K562 (cell line): ENCODE results near the gene AGA. TPM values are rescaled to one million over a fixed set of nuclear protein-coding genes. Genes with fewer than 3 reads are reported as not detected.

Experiments
- ATAC-seq: fragments of 200-7000 bp; cut with Tn5 transposase; 3 replicates; pipeline ENCODE4 v1.9.1; 2020; ENCODE audit warnings: moderate library complexity
- BruUV-seq: library from RNA; stranded (reverse); fragments of 400-500 nt; replicated peaks from 2 replicates; lab custom pipeline; 2021; lab: Mats Ljungman, UMichigan
- CTCF ChIA-PET: fragments of 300-600 bp; formaldehyde crosslinking; extraction: SDS; loops from one replicate; lab custom pipeline; 2021; ENCODE audit warnings: low intra/inter-chr PET ratio; lab: Yijun Ruan, JAX
- POLR2A ChIA-PET: fragments of 300-600, 350-650 bp; sonication (Branson Sonifier 250); formaldehyde crosslinking; extraction: SDS; loops from one replicate; lab custom pipeline; 2021; ENCODE audit warnings: antibody characterized with exemption, inconsistent platforms; lab: Yijun Ruan, JAX
- DNase-seq, 4 experiments: peaks; one replicate each; pipeline versions ENCODE4 v3.0.0 to v3.0.0-alpha.2; 2011 to 2018; ENCODE audit warnings: low spot score in 3 of 4, mixed read lengths in 3 of 4; ENCODE audit errors: extremely low read depth in 1 of 4
- FAIRE-seq: peaks from 2 replicates; lab custom pipeline; 2011; peaks lifted over from hg19 to GRCh38; lab: Jason Lieb, UNC
- H2AFZ ChIP-seq: 2 replicates; pipeline ENCODE4 v1.6.0; 2011; ENCODE audit warnings: low read depth, low read length, control low read depth, inconsistent platforms
- H3K27ac ChIP-seq: fragments of 200-600 bp; 3 replicates; pipeline ENCODE4 v1.8.0; 2011; ENCODE audit warnings: low read depth, mild to moderate bottlenecking, control low read depth, inconsistent platforms, low read length, moderate library complexity, mixed read lengths; ENCODE audit errors: extremely low read depth
- H3K27me3 ChIP-seq, 2 experiments: fragments of 300-600 bp in 1 of 2; 2 replicates in 1 of 2; 3 replicates in 1 of 2; pipeline versions ENCODE4 v1.6.0 to v1.8.0; 2011; ENCODE audit warnings: inconsistent platforms in 2 of 2, low read length in 2 of 2, mild to moderate bottlenecking in 1 of 2, mixed read lengths in 1 of 2, moderate library complexity in 1 of 2; ENCODE audit not compliant: control insufficient read depth in 2 of 2, insufficient read depth in 2 of 2
- H3K36me3 ChIP-seq: fragments of 300-600 bp; 3 replicates; pipeline ENCODE4 v1.8.0; 2011; ENCODE audit warnings: mild to moderate bottlenecking, low read length, inconsistent platforms; ENCODE audit not compliant: control insufficient read depth, insufficient read depth
- H3K4me1 ChIP-seq, 2 experiments: fragments of 200-600 bp in 1 of 2; replicated peaks in 1 of 2; 2 replicates in 1 of 2; 3 replicates in 1 of 2; pipeline versions ENCODE4 v1.5.1 to v1.8.0; 2011; ENCODE audit warnings: inconsistent platforms in 2 of 2, low read length in 2 of 2, mild to moderate bottlenecking in 1 of 2, mixed read lengths in 1 of 2, moderate library complexity in 1 of 2; ENCODE audit not compliant: control insufficient read depth in 2 of 2, insufficient read depth in 2 of 2
- H3K4me2 ChIP-seq: 2 replicates; pipeline ENCODE4 v1.6.1; 2011; ENCODE audit warnings: low read length, control low read depth, inconsistent platforms, mixed read lengths; ENCODE audit not compliant: insufficient read depth
- H3K4me3 ChIP-seq: fragments of 200-600 bp; sonication (generic), shearing (Covaris generic); 2 replicates; pipeline ENCODE4 v1.5.1; 2016; ENCODE audit warnings: control low read depth, inconsistent platforms
- H3K79me2 ChIP-seq: fragments of 200-600 bp; 3 replicates; pipeline ENCODE4 v1.8.0; 2011; ENCODE audit warnings: low read length, inconsistent platforms; ENCODE audit not compliant: control insufficient read depth, insufficient read depth
- H3K9ac ChIP-seq, 2 experiments: 2 replicates each; pipeline versions ENCODE4 v1.6.0 to v1.6.1; 2011; ENCODE audit warnings: low read depth in 2 of 2, low read length in 2 of 2, control low read depth in 1 of 2, inconsistent platforms in 1 of 2, mild to moderate bottlenecking in 1 of 2, mixed read lengths in 1 of 2; ENCODE audit not compliant: insufficient read depth in 1 of 2
- H3K9me1 ChIP-seq: one replicate; pipeline ENCODE4 v1.6.0; 2011; ENCODE audit warnings: inconsistent platforms, mild to moderate bottlenecking, low read length, moderate library complexity; ENCODE audit not compliant: control insufficient read depth, insufficient read depth
- H3K9me3 ChIP-seq: replicated peaks from 2 replicates; pipeline ENCODE4 v1.5.1; 2011; ENCODE audit warnings: low read depth, low read length, inconsistent platforms; ENCODE audit not compliant: control insufficient read depth, insufficient read depth
- H4K20me1 ChIP-seq: replicated peaks from 2 replicates; pipeline ENCODE4 v1.6.1; 2011; ENCODE audit warnings: low read length, inconsistent platforms, mixed read lengths; ENCODE audit not compliant: control insufficient read depth, insufficient read depth
- BCOR ChIP-seq: fragments of 450-650 bp; IDR thresholded peaks from 2 replicates; pipeline ENCODE4 v1.6.1; 2016
- BHLHE40 ChIP-seq: IDR thresholded peaks from 2 replicates; pipeline ENCODE4 v1.6.1; 2011; ENCODE audit warnings: low read length, improper control_type of control experiment
- CC2D1A ChIP-seq: fragments of 450-650 bp; IDR thresholded peaks from 2 replicates; pipeline ENCODE4 v1.6.1; 2017; ENCODE audit warnings: mild to moderate bottlenecking
- EP400 ChIP-seq: fragments of 450-650 bp; IDR thresholded peaks from 2 replicates; pipeline ENCODE4 v1.6.1; 2017; ENCODE audit warnings: antibody characterized with exemption, mild to moderate bottlenecking, moderate library complexity
- ETS2 ChIP-seq: IDR thresholded peaks from 2 replicates; pipeline ENCODE4 v1.6.1; 2016; ENCODE audit warnings: borderline replicate concordance, missing genetic modification characterization, mild to moderate bottlenecking, moderate library complexity, missing compliant biosample characterization; ENCODE audit not compliant: poor library complexity, severe bottlenecking
- FOXO4 ChIP-seq: fragments of 450-650 bp; formaldehyde crosslinking; IDR thresholded peaks from 2 replicates; pipeline ENCODE4 v1.4.0; 2020; ENCODE audit warnings: mild to moderate bottlenecking, moderate library complexity
- KAT8 ChIP-seq: fragments of 450-650 bp; IDR thresholded peaks from 2 replicates; pipeline ENCODE4 v1.6.1; 2016; ENCODE audit warnings: low read depth, mild to moderate bottlenecking
- PHF20 ChIP-seq: fragments of 450-650 bp; IDR thresholded peaks from 2 replicates; pipeline ENCODE4 v1.6.1; 2018; ENCODE audit not compliant: partially characterized antibody
- POLR2G ChIP-seq: fragments of 200-400 bp; formaldehyde crosslinking; IDR thresholded peaks from 2 replicates; pipeline ENCODE4 v1.6.1; 2017; ENCODE audit warnings: low read depth, mild to moderate bottlenecking, antibody characterized with exemption, low read length, moderate library complexity
- SMARCC2 ChIP-seq: fragments of 450-650 bp; IDR thresholded peaks from 2 replicates; pipeline ENCODE4 v1.6.1; 2017; ENCODE audit warnings: antibody characterized with exemption, moderate library complexity, mild to moderate bottlenecking, low read depth
- SRSF7 ChIP-seq: fragments of 200-400 bp; formaldehyde crosslinking; optimal IDR thresholded peaks from 2 replicates; pipeline ENCODE3; 2017; ENCODE audit warnings: mild to moderate bottlenecking, low read depth, low read length
- TCF15 ChIP-seq: fragments of 250-450 bp; sonication (Bioruptor Pico); IDR thresholded peaks from 2 replicates; pipeline ENCODE4 v1.8.0; 2022; ENCODE audit warnings: moderate library complexity, mild to moderate bottlenecking, inconsistent platforms
- ZNF274 ChIP-seq: IDR thresholded peaks from 2 replicates; pipeline ENCODE4 v1.6.1; 2011; ENCODE audit warnings: low read depth, mild to moderate bottlenecking, low read length, moderate library complexity, borderline replicate concordance
- ZNF282 ChIP-seq: sonication (generic); formaldehyde crosslinking; IDR thresholded peaks from 2 replicates; pipeline ENCODE4 v1.8.1; 2023; ENCODE audit warnings: missing genetic modification reagents
- ZNF41 ChIP-seq: fragments of 250-450 bp; sonication (Bioruptor Pico); conservative IDR thresholded peaks from 2 replicates; pipeline ENCODE4 v1.4.0; 2020; ENCODE audit warnings: mild to moderate bottlenecking
- ZNF778 ChIP-seq: fragments of 450-650 bp; formaldehyde crosslinking; IDR thresholded peaks from 2 replicates; pipeline ENCODE4 v1.4.0; 2020; ENCODE audit warnings: mild to moderate bottlenecking, moderate library complexity
- ZZZ3 ChIP-seq: fragments of 450-650 bp; IDR thresholded peaks from 2 replicates; pipeline ENCODE4 v1.6.1; 2016; ENCODE audit warnings: antibody characterized with exemption, mild to moderate bottlenecking, moderate library complexity
- WGBS: fragments of 100-300 bp; shearing (Covaris generic); methylation state at CpG from one replicate; pipeline ENCODE4 v1.1.6; 2016; ENCODE audit warnings: low coverage, mixed read lengths; ENCODE audit not compliant: insufficient coverage; ENCODE audit errors: missing lambda C conversion rate; 5-methylcytosine and 5-hydroxymethylcytosine counted together
- in situ Hi-C: fragments of 300-500 bp; cut with MboI; formaldehyde crosslinking; loops from 4 replicates; pipeline ENCODE4 v1.15.0; 2018; ENCODE audit warnings: inconsistent platforms, mixed read lengths
- intact Hi-C: fragments of 100-400 bp; cut with micrococcal nuclease; formaldehyde crosslinking; loops from 2 replicates; pipeline ENCODE4 v1.14.2; 2022
- polyA plus RNA-seq, 8 experiments: library from polyadenylated mRNA; depleted of rRNA in 4 of 8; stranded (reverse) in 5 of 8; unstranded in 3 of 8; fragments of >200 nt; fragmentation: Nextera tagmentation in 2 of 8; fragmentation: Illumina TruSeq in 1 of 8; extraction: Ambion mirVana in 2 of 8; extraction: Trizol in 1 of 8; gene quantifications; 2 replicates each; pipeline versions ENCODE4 v1.2.1 to v1.2.3, GENCODE V29; 2011 to 2014; ENCODE audit warnings: inconsistent platforms in 1 of 8, missing spikeins in 1 of 8
- total RNA-seq, 7 experiments: library from RNA; depleted of rRNA in 6 of 7; stranded (reverse); fragments of >200 nt in 6 of 7; fragmentation: Illumina TruSeq in 2 of 7; extraction: Trizol in 2 of 7; gene quantifications; 2 replicates each; pipeline versions ENCODE4 v1.2.1 to v1.2.3, GENCODE V29; 2011 to 2021; ENCODE audit warnings: low replicate concordance in 1 of 7
- TF ChIP-seq, protein P1 (sequence below): fragments of 250-450 bp; sonication (Bioruptor Pico); IDR thresholded peaks from 2 replicates; pipeline ENCODE4 v1.4.0; 2020; ENCODE audit warnings: mild to moderate bottlenecking
- TF ChIP-seq, protein P2 (sequence below): sonication (generic); formaldehyde crosslinking; IDR thresholded peaks from 2 replicates; pipeline ENCODE4 v1.8.0; 2022; ENCODE audit warnings: missing genetic modification reagents, mild to moderate bottlenecking, moderate library complexity, borderline replicate concordance

AGA gene
- total and polyA plus RNA-seq, 9 of the 15 experiments (the other 6 are each of a cell fraction or from before 2014, with no cell fraction given), result 8.5 to 25.0 (median 12.6) TPM

- Histone ChIP-seq H3K9ac (no peak overlapping the region), H3K4me1 (no peaks in the 10 kb centered on the region; a peak in 1 of 5 replicates), H3K9me1 (no peaks in the 10 kb centered on the region), H3K9me3 (no peaks in the 10 kb centered on the region), H4K20me1 (no peaks in the 10 kb centered on the region), H3K79me2 (no peaks in the 10 kb centered on the region), H3K4me2 (no peak overlapping the region), H2AFZ (no peak overlapping the region), H3K36me3 (no peaks in the 10 kb centered on the region), H3K27ac (no peak overlapping the region), H3K4me3 (no peak overlapping the region), H3K27me3 (no peaks in the 10 kb centered on the region)
- BruUV-seq, result no TSS peak
- TF ChIP-seq ZZZ3 (no peak), ZNF778 (CRISPR knock-in tag) (no peak), FOXO4 (CRISPR knock-in tag) (no peak), ETS2 (tag) (no peak), EP400 (no peak), ZNF41 (CRISPR knock-in tag) (no peak), ZNF282 (CRISPR knock-in tag) (no peak), POLR2G (no peak), KAT8 (no peak), BCOR (no peak), BHLHE40 (no peak), ZNF274 (no peak), CC2D1A (no peak), TCF15 (CRISPR knock-in tag) (no peak), SMARCC2 (no peak), PHF20 (no peak), SRSF7 (no peak)
- TF ChIP-seq, protein P1, sequence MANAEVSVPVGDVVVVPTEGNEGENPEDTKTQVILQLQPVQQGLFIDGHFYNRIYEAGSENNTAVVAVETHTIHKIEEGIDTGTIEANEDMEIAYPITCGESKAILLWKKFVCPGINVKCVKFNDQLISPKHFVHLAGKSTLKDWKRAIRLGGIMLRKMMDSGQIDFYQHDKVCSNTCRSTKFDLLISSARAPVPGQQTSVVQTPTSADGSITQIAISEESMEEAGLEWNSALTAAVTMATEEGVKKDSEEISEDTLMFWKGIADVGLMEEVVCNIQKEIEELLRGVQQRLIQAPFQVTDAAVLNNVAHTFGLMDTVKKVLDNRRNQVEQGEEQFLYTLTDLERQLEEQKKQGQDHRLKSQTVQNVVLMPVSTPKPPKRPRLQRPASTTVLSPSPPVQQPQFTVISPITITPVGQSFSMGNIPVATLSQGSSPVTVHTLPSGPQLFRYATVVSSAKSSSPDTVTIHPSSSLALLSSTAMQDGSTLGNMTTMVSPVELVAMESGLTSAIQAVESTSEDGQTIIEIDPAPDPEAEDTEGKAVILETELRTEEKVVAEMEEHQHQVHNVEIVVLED (CRISPR knock-in tag), result no peak
- TF ChIP-seq, protein P2, sequence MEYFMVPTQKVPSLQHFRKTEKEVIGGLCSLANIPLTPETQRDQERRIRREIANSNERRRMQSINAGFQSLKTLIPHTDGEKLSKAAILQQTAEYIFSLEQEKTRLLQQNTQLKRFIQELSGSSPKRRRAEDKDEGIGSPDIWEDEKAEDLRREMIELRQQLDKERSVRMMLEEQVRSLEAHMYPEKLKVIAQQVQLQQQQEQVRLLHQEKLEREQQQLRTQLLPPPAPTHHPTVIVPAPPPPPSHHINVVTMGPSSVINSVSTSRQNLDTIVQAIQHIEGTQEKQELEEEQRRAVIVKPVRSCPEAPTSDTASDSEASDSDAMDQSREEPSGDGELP, result no peak
- DNase-seq (no peak), ATAC-seq (no peak), FAIRE-seq (no peak)
- intact Hi-C loops, result no loop called here
- 5% methylated on average over 5 of the region's 5 CpGs for whole genome bisulfite sequencing
- in situ Hi-C loops, result no loop called here
- CTCF ChIA-PET, result no interaction called here
- POLR2A ChIA-PET, result no interaction called here
These were observed 49.8 kb upstream of the AGA start for GRCh38 chr4:177492022-177492421.
